ENCODE measurements around the gene CELF2.

- TF ChIP-seq POLR2AphosphoS5 (IDR thresholded peaks at IDR 0.05; ENCODE audit: low read depth, low read length) (no peak), REST (IDR thresholded peaks at IDR 0.05; ENCODE audit: insufficient read depth in 1 of 2, low read depth in 2 of 2, low read length in 2 of 2) (no peak), TAF1 (IDR thresholded peaks at IDR 0.05; ENCODE audit: borderline replicate concordance, insufficient read depth, low read length) (no peak), SIN3A (IDR thresholded peaks at IDR 0.05; ENCODE audit: borderline replicate concordance, insufficient read depth, low read length) (no peak), FOXP2 (optimal IDR thresholded peaks at IDR 0.05; ENCODE audit: borderline replicate concordance, extremely low read depth, extremely low read length, insufficient read depth) (no peak)
These were observed 58.5 kb downstream of the CELF2 start for GRCh38 chr10:11076221-11076620.

Measured in PFSK-1 (cell line).